Activated T-cell treated with anti-CD3 and anti-CD28 coated beads, Interleukin-2, amount 50 U/mL, for 24 hours (primary cell): ENCODE results near the gene TMEM134.

ENCODE experiments used
- DNase-seq: peaks from one replicate; pipeline ENCODE4 v3.0.0-alpha.2; 2020
- H3K27ac Mint-ChIP-seq: 2 replicates; pipeline ENCODE4 v1.8.0; 2020; ENCODE audit warnings: mild to moderate bottlenecking, mixed read lengths
- H3K27me3 Mint-ChIP-seq: 2 replicates; pipeline ENCODE4 v1.8.0; 2020; ENCODE audit warnings: mixed read lengths
- H3K36me3 Mint-ChIP-seq: 2 replicates; pipeline ENCODE4 v1.8.0; 2020; ENCODE audit warnings: low read depth, mixed read lengths
- H3K4me1 Mint-ChIP-seq: 2 replicates; pipeline ENCODE4 v1.8.0; 2020; ENCODE audit warnings: low read depth, mixed read lengths
- H3K4me3 Mint-ChIP-seq: 2 replicates; pipeline ENCODE4 v1.8.0; 2020; ENCODE audit warnings: mild to moderate bottlenecking, moderate library complexity, mixed read lengths
- H3K9me3 Mint-ChIP-seq: 2 replicates; pipeline ENCODE4 v1.8.0; 2020; ENCODE audit warnings: mixed read lengths

TMEM134 gene

DNA sequence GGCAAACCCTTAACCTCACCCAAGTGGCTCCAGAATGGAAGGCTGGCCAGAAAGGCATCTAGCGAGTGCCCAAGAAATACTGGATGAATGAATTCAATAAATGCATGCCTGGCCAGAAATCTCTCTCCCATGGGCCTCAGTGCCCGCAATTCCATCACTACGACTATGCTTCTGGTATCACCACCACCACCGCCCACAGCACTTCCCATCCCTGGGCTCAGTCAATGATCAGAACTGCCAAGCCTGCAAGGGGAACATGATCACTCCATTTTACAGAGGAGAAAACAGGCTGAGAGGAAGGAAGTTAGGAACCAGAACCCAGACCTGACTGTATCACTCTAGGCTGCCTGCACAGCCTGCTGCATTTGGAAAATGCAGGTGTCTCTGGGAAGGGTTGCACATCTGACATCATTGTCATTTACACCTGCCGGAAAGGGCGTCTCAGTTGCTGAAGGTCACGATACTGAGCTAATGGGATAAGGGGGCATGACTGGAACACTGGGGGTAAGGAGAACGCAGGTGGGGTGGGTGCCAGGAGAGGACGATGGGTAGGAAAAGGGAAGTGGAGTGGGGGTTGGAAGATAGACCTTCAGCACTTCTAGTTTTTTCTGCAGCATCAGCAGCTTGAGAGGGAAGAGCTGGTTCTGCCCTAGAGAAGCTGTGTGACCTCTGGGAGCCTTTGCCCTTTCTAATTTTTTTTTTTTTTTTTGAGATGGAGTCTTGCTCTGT is 19.8 kb downstream of the TMEM134 start:
- H3K27me3 Mint-ChIP-seq: no peaks in the 10 kb centered on the region
- H3K36me3 Mint-ChIP-seq: no peaks in the 10 kb centered on the region
- peak overlapping the region; percentile 61 for H3K27ac Mint-ChIP-seq
- no peak overlapping the region for H3K4me3 Mint-ChIP-seq
- DNase-seq: no peak
- peaks cover 59% of the 10 kb centered on the region for H3K4me1 Mint-ChIP-seq
- no peaks in the 10 kb centered on the region for H3K9me3 Mint-ChIP-seq

DNA sequence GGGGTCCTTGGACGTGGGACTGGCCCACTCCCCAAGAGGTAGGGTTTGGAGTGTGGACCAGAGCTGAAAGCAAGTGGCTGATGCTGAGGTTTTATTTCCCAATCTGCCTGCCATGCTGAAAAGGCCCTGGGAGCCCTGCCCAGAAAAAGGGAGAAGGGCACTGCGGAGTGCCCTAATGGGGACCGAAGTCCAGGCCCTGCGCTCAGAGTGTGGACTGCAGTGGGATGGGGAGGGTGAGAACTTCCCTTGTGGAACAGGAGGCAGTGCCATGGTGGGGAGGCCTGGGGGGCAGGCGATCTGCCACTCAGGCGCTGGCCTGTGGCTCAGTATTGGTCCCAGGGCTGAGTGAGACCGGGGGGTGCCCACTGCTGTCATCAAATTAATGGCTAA is 20.8 kb downstream of the TMEM134 start:
- Mint-ChIP-seq H3K9me3 (no peaks in the 10 kb centered on the region), H3K4me1 (peaks cover 65% of the 10 kb centered on the region), H3K27me3 (no peaks in the 10 kb centered on the region), H3K4me3 (no peak overlapping the region), H3K27ac (peak overlapping the region; percentile 57), H3K36me3 (no peaks in the 10 kb centered on the region)
- no peak for DNase-seq

DNA sequence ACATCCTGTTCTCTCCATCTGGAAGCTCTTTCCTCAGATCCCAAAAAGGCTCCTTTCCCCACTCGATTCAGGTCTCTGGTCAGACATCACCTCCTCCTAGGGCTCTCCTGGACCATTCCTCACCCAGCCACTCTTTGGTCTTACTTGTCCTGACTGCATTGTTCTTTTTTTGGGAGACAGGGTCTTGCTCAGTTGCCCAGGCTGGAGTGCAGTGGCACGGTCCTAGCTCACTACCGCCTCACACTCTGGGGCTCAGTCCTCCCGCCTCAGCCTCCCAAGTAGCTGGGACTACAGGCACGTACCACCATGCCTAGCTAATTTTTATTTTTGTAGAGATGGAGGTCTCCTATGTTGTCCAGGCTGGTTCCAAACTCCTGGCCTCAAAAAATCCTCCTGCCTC is 23.5 kb downstream of the TMEM134 start:
- Mint-ChIP-seq H3K9me3 (no peaks in the 10 kb centered on the region), H3K4me3 (no peak overlapping the region), H3K4me1 (peaks cover 84% of the 10 kb centered on the region), H3K27me3 (no peaks in the 10 kb centered on the region), H3K27ac (peak overlapping the region; percentile 84), H3K36me3 (no peaks in the 10 kb centered on the region)
- no peak for DNase-seq

DNA sequence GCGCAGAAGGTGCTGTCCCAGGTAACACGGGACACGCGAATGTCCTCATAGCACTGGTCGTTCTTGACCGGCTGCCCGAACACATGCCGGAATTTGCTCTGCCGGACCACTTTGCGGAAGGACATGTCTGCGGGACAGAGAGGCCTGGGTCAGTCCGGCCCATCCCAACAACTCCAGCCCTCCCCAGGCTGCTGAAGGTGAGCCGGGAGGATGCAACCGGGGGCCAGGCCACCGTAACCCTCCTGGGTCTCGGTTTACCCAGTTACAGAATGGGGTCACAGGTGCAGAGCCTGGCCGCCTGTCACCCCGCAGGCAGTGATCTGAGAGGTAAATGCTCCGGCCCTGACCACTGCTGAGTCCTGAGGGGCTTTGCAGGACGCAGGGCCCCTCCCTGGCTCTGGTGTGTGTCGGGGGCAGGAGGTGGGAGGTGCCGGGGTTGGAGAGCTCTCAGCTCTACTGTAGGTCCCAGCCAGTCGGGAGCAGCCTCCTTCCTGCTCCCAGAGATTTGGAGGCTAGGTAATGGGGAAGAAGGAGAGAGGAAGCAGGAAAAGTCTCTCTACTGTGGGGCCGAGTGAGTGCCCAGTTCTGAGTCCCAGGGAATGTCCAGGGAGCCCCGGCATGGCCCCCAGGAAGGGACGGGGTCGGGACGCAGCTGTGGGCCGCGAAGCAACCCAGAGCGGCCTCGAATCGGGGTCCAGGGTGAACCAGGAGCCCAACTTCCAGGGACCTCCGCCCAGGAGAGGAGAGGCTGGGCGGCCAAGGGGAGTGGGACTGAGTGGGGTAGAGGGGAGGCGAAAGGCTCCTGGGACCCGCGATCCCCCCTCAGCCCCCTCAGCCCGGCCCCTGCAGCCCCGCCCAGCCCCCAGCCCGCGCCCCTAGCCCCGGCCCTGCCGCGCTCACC is 26.3 kb downstream of the TMEM134 start:
- peak; percentile 51 for DNase-seq

GRCh38 chr11:67441731-67442351 is 27.2 kb downstream of the TMEM134 start:
- Mint-ChIP-seq H3K36me3 (peaks cover 32% of the 10 kb centered on the region), H3K27me3 (no peaks in the 10 kb centered on the region), H3K4me3 (peak overlapping the region; percentile 67), H3K9me3 (no peaks in the 10 kb centered on the region), H3K27ac (peak overlapping the region; percentile 96), H3K4me1 (peaks cover 74% of the 10 kb centered on the region)
- peak; percentile 50 for DNase-seq

More for the DNA sequence above, 26.3 kb downstream of the TMEM134 start:
- Mint-ChIP-seq H3K27ac (peak overlapping the region; percentile 87), H3K4me3 (peak overlapping the region; percentile 67), H3K4me1 (peaks cover 83% of the 10 kb centered on the region), H3K36me3 (peaks cover 24% of the 10 kb centered on the region), H3K9me3 (no peaks in the 10 kb centered on the region), H3K27me3 (no peaks in the 10 kb centered on the region)

- peak; percentile 43 for DNase-seq
- Mint-ChIP-seq H3K27ac (peak overlapping the region; percentile 96), H3K4me3 (no peak overlapping the region), H3K4me1 (peaks cover 70% of the 10 kb centered on the region), H3K27me3 (no peaks in the 10 kb centered on the region), H3K9me3 (no peaks in the 10 kb centered on the region), H3K36me3 (peaks cover 39% of the 10 kb centered on the region)
Measured at GRCh38 chr11:67441098-67441563, 27.9 kb downstream of the TMEM134 start.

- no peaks in the 10 kb centered on the region for H3K27me3 Mint-ChIP-seq
- H3K4me3 Mint-ChIP-seq: peak overlapping the region; percentile 96
- H3K27ac Mint-ChIP-seq: peak overlapping the region; percentile 96
- peaks cover 46% of the 10 kb centered on the region for H3K36me3 Mint-ChIP-seq
- peaks cover 67% of the 10 kb centered on the region for H3K4me1 Mint-ChIP-seq
- H3K9me3 Mint-ChIP-seq: no peaks in the 10 kb centered on the region
- peak; percentile 59 for DNase-seq
Measured at GRCh38 chr11:67440229-67441097, 28.6 kb downstream of the TMEM134 start.

- H3K9me3 Mint-ChIP-seq: no peaks in the 10 kb centered on the region
- H3K4me3 Mint-ChIP-seq: peak overlapping the region; percentile 96
- H3K27ac Mint-ChIP-seq: peak overlapping the region; percentile 96
- H3K36me3 Mint-ChIP-seq: peaks cover 52% of the 10 kb centered on the region
- H3K4me1 Mint-ChIP-seq: peaks cover 65% of the 10 kb centered on the region
- H3K27me3 Mint-ChIP-seq: no peaks in the 10 kb centered on the region
- DNase-seq: peak; percentile 67
Measured at GRCh38 chr11:67439321-67440228, 29.5 kb downstream of the TMEM134 start.

DNA sequence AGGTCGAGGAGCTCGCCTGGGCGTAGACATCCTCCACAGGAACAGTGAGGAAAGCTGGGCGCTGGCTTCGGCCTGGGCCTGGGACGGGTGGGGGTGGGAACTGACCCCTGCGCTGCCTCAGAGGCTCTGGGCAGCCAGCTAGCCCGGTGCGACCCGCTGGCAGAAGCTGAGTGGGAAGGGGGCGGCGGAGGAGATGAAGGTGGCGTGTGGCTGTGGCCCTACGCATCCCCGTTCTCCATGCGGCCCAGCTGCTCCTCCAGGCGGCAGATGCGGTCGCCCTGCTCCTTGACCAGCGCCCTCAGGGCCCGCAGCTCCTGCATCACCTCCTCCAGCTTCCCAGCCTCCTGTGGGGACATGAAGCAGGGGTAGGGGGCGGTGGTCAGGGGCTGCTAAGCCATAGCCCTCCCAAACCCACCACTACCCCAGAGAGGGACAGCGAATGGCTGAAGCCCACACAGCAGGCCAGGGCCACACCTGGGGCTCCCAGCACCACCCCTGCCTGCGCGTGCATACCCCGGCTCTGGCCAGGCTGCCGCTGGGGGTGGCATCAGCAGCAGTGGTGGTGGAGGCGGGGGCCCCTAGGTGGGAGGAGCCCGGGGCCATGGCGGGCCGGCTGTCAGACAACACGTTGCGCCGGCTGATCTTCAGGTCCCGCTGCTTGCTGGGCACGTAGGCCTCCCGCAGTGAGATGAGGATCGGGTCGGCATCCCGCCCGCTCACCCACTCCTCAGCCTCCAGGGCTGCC is 30.7 kb downstream of the TMEM134 start:
- Mint-ChIP-seq H3K9me3 (no peaks in the 10 kb centered on the region), H3K27me3 (no peaks in the 10 kb centered on the region), H3K4me3 (peak overlapping the region; percentile 96), H3K36me3 (peaks cover 64% of the 10 kb centered on the region), H3K27ac (peak overlapping the region; percentile 96), H3K4me1 (peaks cover 69% of the 10 kb centered on the region)
- peak; percentile 87 for DNase-seq

DNA sequence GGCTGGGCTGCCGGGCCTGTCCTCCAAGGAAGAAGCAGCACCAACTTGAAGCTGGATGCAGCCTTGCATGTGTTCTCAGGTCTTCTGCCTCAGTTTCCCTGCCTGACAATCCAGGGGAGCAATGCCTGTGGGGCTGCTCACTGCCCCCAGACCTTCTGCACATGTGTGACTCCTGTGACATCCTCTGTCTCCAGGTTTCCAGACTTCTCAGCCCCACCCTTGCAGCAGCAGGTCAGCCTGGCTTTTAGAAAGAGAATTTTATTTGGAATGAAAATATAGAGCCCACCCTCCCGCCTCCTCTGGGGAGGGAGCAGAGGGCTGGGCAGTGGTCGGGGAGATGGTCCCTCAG is 31.3 kb downstream of the TMEM134 start:
- no peaks in the 10 kb centered on the region for H3K9me3 Mint-ChIP-seq
- H3K27me3 Mint-ChIP-seq: no peaks in the 10 kb centered on the region
- H3K4me3 Mint-ChIP-seq: peak overlapping the region; percentile 96
- peaks cover 71% of the 10 kb centered on the region for H3K4me1 Mint-ChIP-seq
- no peak for DNase-seq
- peaks cover 69% of the 10 kb centered on the region for H3K36me3 Mint-ChIP-seq
- peak overlapping the region; percentile 93 for H3K27ac Mint-ChIP-seq

- peaks cover 71% of the 10 kb centered on the region for H3K4me1 Mint-ChIP-seq
Measured at GRCh38 chr11:67437082-67437808, 31.8 kb downstream of the TMEM134 start, which contains the start of gene PTPRCAP. Gene PTPRCAP, minus strand, starts transcription at chr11:67437682. Its CDS starts 63 bp downstream, at chr11:67437619.

More at GRCh38 chr11:67437082-67437808, 31.8 kb downstream of the TMEM134 start, which contains the start of gene PTPRCAP:
- H3K4me3 Mint-ChIP-seq: peak within 1 kb of the TSS; percentile 96
- H3K36me3 Mint-ChIP-seq: peaks cover 75% of the 10 kb centered on the region
- DNase-seq: peak; percentile 85
- no peaks in the 10 kb centered on the region for H3K9me3 Mint-ChIP-seq
- no peaks in the 10 kb centered on the region for H3K27me3 Mint-ChIP-seq
- H3K27ac Mint-ChIP-seq: peak within 1 kb of the TSS; percentile 93
